Activated T-cell treated with anti-CD3 and anti-CD28 coated beads for 1 hour (primary cell): ENCODE measurements around the gene ECI1.
"Not testable (repeated sequence)": the region's sequence is repeated elsewhere in the genome, so short reads cannot be mapped to it uniquely, and the experiment has no call there.

Source experiments
- DNase-seq: peaks from one replicate; pipeline ENCODE4 v3.0.0-alpha.2; 2020; ENCODE audit warnings: low read depth

ECI1 gene

DNA sequence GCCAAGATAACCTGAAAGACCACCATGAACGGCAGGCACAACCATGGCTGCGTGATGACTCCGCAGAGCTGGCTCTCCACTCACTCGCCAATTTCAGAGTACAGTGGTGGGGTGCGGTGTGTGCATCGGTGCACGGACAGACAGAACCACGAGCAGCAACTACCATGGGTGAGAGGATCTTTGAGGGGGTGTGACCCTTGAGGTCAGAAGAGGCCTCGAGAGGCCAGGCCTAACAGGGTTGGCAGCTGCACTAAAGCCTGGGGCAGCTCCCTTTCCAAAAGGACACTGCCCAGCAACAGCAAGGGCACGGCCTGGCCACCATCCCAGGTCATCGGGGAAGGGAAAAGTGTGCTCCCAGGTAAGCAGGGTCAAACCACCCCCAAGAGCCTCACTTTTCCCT is 1.9 kb upstream of the ECI1 start:
- DNase-seq, result no peak

DNA sequence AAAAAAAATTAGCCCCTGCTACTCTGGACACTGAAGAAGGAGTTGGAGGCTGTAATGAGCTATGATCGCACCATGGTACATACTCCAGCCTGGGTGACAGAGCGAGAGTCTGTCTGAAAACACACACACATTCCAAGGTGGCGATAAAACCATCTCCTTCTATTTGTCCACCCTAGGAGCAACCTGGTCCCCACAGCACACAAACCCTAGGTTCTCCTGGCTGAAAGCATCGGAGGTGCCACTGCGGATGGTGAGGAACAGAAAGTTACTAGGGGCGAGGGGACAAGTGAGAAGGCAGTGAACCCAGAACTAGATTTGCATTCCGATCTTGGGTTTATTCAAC is 1.4 kb upstream of the ECI1 start:
- no peak for DNase-seq

DNA sequence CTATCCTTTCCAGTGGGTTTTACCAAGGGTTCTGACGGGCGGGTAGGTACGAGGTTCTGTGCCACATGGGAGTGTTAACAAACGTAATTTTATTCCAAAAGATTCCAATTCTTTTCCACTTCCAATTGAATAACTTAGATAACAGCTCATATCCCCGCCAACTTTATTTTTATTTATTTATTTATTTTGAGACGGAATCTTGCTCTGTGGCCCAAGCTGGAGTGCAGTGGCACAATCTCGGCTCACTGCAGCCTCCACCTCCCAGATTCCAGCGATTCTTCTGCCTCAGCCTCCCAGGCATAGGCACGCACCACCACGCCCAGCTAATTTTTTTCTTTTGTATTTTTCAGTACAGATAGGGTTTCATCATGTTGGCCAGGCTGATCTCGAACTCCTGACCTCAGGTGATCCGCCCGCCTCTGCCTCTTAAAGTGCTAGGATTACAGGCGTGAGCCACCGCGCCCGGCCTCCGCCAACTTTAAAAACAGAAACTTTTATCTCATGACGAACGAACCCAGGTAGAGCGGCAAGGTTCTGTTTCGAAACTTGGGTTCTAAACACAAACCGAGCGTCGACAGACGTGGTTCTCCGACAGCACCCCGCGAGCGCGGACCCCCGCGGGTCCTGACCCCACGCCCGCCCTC is 613 bp downstream of the ECI1 start:
- DNase-seq, result peak; percentile 17

DNA sequence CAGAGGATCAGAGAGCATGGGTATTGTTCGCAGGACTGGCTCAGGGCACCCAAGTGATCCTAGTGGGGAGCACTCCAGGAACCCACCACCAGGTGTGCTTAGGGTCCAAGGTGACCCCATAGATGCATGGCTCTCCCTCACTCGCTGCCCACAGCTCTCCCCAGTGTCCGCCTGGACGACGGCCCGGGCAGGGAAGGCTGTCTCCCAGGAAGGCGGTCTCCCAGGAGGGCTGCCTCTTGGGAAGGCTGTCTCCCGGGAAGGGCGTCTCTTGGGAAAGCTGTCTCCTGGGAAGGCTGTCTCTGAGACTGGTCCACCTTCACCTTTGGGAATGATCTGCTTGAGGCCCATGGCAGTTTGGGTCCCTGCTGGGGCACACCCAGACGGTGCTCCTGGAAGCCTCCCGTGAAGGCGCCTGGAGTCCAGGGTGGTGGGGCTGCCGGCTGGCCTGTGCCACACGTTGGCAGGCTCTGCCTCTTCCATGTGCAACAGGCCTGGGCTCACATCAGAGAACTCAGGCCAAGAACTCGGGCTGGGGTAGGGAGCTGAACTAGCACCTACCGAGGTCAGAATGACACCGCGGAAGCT is 5.0 kb downstream of the ECI1 start:
- no peak for DNase-seq

DNA sequence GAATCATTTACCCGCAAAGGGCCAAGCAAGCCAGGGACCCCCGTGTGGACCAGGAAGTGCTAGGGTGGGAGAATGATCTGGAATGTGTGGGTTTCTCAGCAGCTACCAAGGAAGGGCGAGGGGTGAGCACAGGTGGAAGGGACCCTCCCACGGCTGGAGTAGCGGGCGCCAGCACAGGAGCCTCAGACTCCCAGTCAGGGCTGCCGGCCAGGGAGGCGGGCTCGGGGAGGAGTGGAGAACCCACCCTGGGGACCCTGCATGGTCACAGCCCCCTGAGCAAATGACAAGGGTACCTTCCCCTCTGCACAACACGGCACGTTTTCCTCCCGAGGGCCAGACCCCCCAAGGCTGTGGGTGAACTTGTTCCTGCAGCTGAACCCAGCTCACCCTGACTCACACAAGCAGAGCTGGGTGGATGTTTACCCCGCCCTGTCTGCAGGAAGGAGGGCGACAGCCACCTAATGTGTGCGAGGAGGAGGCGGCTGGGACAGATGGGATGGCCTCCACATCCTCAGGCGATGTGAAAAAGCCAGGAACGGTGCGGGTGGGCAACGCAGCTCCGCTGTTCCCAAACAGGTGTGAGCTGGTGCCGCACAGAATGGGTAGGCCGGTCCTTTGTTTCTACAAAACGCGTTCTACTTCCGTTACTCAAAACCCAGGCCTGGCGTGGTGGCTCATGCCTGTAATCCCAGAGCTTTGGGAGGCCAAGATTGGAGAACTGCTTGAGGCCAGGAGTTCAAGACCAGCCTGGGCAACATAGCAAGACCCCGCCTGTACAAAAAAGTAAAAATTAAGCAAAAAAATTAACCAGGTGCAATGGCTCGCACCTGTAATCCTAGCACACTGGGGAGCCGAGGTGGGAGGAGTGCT is 6.2 kb downstream of the ECI1 start:
- DNase-seq, result no peak

DNA sequence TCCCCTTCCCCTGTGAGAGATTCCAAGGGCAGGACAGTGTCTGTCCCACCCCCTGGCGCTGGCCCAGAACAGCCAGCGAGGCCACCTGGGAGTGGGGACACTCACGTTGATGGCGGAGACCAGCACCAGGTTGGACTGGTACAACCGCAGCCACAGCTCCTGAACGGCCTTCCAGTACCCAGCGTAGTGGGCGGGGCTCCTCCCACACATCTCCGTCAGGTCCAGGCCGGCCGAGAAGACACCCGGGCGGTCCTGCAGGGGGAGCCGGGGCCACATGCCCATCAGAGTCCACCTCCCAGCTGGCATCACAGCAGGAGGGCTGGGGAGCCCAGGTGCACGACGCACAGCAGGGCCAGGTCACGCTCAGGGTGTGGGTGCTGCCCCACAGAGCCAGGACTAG is 7.1 kb downstream of the ECI1 start:
- DNase-seq, result no peak

DNA sequence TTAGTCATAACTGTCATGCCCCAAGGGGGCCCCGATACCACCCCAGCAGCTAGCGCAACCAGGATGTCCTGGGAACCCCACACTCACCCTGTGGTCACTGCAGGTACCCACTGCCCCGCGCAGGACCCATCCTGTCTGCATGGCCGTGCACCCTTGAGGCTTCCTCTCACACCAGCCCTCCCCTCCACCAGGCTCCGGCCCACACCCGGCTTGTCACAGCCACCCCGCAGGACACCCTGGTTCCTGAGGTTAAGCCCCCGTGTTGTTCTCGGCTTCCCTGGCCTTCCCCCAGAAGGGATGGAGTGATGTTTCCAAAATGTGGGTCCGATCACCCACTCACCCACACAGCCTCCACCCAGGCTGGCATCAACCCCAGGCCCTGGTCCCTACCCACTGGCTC is 7.6 kb downstream of the ECI1 start:
- DNase-seq, result no peak

DNA sequence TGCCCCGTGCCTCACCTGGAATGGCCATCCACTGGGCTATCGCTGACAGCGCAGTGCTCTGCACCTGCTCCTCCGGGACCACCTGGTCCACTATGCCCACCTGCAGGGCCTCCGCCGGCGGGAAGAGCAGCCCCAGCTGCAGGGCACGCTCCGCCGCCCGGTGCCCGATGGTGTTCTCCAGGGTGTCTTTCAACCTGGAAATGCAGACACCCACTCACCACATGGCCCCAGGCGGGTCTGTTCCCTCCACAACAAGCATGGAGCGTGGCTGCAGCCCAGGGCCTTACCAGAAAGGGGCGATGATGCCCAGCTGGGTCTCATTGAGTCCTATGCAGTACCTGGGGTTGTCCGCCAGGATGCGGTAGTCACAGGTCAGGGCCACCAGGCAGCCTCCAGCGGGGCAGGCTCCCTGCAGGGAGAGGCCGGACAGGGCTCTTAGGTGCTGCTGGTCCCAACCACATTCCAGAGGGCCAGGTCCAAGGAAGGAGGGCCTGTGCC is 8.3 kb downstream of the ECI1 start:
- DNase-seq, result no peak

DNA sequence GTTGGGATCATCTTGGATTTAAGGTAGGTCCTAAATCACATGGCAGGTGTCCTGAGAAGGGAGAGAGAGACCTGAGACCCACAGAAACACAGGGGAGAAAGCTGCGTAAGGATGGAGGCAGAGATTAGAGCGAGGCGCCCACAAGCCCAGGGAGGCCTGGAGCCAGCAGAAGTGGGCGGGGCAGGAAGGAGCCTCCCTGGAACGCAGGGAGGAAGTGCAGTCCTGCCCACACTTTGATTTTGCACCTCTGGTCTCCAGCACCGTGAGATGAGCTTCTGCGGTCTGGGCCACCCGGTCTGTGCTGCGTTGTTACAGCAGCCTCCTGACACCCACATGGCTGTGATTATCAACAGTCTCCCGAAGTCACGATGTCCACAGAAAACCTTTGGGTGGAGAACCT is 8.8 kb downstream of the ECI1 start:
- DNase-seq, result no peak

DNA sequence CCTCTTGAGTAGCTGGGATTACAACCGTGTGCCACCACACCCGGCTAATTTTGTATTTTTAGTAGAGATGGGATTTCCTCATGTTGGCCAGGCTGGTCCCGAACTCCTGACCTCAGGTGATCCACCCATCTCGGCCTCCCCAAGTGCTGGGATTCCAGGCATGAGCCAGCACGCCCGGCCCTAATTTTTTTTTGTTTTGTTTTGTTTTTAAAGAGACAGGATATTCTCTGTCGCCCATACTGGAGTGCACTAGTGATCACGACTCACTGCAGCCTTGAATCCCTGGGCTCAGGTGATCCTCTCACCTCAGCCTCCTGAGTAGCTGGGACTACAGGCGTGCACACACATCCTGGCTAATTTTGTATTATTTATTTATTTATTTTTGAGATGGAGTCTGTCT is 11.1 kb downstream of the ECI1 start:
- DNase-seq, result not testable (repeated sequence)

DNA sequence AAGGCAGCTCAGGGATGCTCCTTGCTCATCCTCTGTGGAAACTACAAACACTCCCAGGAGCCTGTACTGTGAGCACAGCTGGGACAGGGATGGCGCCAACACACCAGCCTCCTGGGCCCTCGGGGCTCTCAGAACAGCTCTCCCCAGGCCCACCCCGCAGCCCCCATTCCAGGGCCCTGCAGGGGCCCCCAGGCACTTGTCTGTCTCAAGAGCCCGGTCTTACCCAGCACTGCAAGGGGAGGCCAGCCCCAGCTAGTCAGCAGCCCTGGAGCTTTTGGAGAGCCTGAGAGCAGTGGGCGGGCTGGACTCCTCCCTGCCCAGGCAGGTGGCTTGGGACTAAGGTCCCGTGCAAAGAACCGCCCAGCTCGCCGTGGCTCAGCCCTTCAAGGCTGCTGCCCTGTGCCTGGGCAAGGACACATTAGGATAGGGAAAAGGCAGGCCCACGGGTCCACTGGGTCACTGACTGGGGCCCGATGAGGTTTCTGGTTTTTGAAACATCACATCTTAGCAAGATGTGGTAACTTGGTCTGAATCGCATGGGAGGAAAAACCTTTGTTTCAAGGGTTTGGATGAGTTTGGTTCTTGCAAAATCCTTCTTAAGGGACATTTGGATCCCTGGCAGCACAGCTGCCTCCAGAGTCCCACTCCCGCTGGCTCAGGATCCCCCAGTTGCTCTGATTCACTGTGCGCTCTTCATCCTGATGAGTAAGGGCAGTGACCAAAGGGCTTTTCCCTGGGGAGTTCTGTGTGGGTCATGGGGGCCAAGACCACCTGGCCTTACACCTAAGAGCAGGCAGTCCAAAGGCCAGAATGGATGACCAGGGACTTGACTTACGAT is 12.3 kb downstream of the ECI1 start:
- no peak for DNase-seq

DNA sequence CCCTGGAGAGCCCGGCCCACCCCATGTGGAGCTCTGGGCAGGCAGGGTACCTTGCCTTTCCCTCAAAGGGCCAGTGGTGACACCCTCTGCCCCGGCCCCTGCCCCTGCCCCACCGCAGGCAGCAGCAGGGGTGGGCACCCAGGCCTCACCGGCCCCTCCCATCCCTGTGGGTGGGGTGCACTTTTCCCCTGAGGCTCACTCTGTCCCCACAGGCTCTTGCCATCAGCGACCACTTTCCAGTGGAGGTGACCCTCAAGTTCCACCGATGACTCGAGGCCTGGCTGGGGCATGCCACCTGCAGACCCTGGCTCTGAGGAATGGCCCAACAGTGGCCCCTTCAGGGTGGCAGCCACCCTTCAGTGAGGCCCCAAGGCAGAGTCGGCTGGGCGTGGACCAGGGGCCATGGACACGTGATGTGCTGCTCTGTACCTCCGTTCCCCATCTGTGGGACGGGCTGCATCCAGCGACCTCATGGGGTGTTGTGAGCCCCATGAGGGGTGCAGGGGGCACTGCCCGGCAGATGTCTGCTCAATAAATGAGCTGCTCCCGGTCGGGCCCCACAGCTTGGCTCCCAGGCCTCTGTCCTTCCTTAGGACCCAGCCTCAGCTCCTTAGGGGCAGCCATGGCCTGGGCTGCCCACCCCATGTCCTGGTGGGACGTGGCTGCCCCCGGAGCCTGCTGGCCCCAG is 13.1 kb downstream of the ECI1 start:
- no peak for DNase-seq

DNA sequence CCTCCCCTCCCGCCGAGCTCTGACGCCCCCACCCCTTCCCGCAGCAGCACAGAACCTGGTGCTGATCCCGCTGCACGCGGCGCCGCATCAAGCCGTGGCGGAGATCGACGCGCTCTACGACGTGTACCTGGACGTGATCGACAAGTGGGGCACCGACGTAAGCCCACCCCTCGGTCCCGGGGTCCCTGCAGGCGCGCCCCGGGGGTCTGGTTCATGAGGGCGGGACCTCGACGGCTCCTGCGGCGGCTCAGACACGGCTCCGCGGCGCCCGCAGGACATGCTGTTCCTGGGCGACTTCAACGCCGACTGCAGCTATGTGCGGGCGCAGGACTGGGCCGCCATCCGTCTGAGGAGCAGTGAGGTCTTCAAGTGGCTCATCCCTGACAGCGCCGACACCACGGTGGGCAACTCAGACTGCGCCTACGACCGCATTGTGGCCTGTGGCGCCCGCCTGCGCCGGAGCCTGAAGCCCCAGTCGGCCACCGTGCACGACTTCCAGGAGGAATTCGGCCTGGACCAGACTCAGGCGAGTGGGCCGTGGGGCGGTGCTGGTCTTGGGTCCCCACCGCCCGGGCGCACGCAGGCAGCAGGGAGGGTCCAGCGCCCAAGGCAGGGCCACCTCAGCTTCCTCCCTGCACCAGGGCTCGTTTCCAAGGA is 13.8 kb downstream of the ECI1 start:
- no peak for DNase-seq

DNA sequence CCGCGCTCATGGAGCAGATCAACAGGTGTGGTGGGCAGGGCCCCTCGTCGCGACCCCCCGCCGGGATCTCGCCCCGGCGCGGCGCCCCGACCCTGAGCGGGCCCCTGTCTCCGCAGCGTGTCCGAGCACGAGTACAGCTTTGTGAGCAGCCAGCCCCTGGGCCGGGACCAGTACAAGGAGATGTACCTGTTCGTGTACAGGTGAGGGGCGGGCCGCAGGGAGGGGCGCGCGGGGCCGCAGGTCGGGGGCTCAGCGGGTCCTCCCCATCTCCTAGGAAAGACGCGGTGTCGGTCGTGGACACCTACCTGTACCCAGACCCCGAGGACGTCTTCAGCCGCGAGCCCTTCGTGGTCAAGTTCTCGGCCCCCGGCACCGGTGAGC is 14.3 kb downstream of the ECI1 start:
- DNase-seq, result no peak

DNA sequence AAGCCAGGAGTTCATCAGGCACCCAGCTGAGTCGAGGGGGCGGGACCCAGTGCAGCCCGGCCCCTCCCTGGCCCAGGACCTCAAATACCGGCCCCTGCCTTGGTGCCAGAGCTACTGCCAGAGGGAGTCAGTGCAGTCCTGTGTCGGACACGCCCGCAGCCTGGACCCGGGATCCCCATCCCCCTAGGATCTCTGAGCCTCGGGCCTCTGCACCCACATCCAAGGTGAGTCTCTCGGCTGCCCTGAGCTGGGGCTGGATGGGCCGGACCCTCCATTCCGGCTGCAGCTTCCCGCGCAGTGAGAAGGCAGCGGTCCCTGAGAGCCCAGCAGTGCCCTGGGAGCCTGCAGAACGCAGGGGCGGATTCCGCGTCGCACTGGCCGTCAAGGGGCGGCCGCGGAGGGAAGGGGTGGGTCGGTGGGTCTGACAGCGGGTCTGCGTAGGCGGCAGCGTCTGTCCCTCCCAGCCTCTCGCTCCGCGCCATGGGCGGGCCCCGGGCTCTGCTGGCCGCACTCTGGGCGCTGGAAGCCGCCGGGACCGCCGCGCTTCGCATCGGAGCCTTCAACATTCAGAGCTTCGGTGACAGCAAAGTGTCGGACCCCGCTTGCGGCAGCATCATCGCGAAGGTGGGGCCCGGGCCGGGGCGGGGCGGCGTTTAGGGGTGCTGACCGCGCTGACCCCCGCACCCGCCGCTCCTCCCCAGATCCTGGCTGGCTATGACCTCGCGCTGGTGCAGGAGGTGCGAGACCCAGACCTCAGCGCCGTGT is 14.9 kb downstream of the ECI1 start, which contains the start of gene DNASE1L2:
DNASE1L2 (plus strand) TSS at position 108 of the 765 bp plus-strand sequence; CDS start at position 481, 373 bp downstream.
- DNase-seq, result no peak

DNA sequence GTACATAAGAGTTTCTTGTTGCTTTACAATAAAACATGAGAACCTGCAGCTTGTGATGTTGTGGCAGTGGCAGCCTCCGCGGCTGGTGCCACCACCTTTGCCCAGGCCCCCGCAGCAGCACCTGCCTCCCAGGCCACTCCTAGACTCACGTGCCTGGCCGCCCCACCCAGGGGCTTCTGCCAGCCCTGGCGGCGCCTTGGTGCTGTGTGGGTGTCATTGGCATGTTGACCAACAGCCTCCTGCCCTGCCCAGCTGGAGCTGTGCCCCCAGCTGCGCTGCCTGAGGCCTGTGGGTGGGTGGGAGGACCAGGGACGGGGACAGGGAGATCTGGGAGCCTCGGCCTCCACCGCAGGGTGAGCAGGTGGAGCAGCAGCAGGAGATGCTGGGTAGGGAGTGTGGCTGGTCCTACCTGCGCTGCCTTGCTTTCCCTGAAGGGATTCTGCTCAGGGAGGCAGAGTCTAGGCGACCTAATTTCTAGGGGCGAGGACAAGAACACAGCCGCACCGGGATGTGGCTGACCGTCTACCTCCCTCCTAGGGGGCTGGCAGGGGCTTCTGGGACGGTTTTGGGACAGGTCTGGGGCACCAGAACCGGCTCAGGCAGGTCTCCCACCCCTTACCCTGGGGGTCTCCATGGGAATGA is 15.6 kb downstream of the ECI1 start:
- no peak for DNase-seq

DNA sequence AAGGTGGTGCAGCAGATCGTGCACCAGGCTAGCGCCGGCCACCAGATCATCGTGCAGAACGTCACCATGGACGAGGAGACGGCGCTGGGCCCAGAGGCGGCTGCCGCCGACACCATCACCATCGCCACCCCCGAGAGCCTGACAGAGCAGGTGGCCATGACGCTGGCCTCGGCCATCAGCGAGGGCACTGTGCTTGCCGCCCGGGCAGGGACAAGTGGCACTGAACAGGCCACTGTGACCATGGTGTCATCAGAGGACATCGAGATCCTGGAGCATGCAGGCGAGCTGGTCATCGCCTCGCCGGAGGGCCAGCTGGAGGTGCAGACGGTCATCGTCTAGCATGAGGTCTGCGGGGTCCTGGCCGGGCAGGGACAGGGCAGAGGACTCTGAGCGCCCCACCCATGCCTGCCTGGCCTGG is 16.1 kb downstream of the ECI1 start:
- no peak for DNase-seq

DNA sequence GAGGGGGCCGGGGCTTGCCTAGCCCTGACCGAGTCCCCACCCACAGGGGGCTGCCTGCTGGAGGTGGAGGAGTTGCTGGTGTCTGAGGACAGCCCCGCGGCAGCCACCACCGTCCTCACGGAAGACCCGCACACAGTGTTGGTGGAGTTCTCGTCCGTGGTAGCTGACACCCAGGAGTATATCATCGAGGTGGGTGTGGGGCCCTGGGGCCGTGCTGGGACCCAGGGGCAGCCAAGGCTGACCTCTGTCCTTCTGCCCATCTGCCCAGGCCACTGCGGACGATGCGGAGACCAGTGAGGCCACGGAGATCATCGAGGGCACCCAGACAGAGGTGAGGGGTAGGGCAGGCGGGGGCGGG is 16.6 kb downstream of the ECI1 start:
- DNase-seq, result no peak

DNA sequence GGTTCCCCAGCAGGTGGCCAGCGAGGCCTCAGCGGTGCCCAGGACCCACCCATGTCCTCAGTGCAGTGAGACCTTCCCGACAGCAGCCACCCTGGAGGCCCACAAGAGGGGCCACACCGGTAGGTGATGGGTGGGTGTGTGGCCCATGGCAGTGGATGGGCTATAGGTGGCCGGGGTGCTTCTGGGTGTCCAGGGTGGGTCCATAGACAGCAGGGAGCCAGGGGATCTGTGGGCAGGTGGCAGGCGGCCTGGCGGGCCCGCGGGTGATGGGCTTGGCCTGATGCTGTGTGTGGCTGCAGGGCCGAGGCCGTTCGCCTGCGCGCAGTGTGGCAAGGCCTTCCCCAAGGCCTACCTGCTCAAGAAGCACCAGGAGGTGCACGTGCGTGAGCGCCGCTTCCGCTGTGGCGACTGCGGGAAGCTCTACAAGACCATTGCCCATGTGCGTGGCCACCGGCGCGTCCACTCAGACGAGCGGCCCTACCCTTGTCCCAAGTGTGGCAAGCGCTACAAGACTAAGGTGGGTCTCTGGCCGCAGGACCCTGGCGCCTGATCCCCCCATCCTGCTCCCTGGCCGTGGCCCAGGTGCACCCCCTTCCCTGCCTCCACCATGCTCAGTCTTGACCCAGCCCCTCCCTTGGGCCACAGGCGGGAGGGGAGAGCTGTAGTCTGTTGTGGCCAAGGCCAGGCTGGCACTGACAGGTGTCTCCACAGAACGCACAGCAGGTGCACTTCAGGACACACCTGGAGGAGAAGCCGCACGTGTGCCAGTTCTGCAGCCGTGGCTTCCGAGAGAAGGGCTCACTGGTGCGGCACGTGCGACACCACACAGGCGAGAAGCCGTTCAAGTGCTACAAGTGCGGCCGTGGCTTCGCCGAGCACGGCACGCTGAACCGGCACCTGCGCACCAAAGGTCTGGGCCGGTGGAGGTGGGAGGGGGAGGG is 17.2 kb downstream of the ECI1 start:
- DNase-seq, result no peak
